SK-N-SH treated with all-trans-retinoic acid at 6 μM for 48 hours (cell line): Measurements from ENCODE around the gene PIK3CD.
"Not testable (repeated sequence)": the region's sequence is repeated elsewhere in the genome, so short reads cannot be mapped to it uniquely, and the experiment has no call there.

Experiments used
- ATAC-seq: fragments of 200-7000 bp; cut with Tn5 transposase; 3 replicates; pipeline ENCODE4 v1.9.1; 2020; ENCODE audit warnings: mild to moderate bottlenecking, moderate library complexity
- ARNTL ChIP-seq: fragments of 450-650 bp; formaldehyde crosslinking; IDR thresholded peaks from 2 replicates; pipeline ENCODE4 v1.5.0; 2020; ENCODE audit warnings: low read depth, mild to moderate bottlenecking, moderate library complexity, borderline replicate concordance
- BACH2 ChIP-seq: fragments of 250-450 bp; sonication (Bioruptor Pico); IDR thresholded peaks from 2 replicates; pipeline ENCODE4 v1.9.0; 2021; ENCODE audit warnings: mild to moderate bottlenecking, borderline replicate concordance
- CREB5 ChIP-seq: fragments of 250-450 bp; sonication (Bioruptor Pico); IDR thresholded peaks from 2 replicates; pipeline ENCODE4 v1.5.1; 2020; ENCODE audit warnings: low read depth, mild to moderate bottlenecking, moderate library complexity
- CSRNP3 ChIP-seq: fragments of 250-450 bp; sonication (Bioruptor Pico); IDR thresholded peaks from 2 replicates; pipeline ENCODE4 v1.5.1; 2021; ENCODE audit warnings: mild to moderate bottlenecking, moderate library complexity
- ESRRG ChIP-seq: fragments of 250-450 bp; sonication (Bioruptor Pico); IDR thresholded peaks from 2 replicates; pipeline ENCODE4 v1.6.1; 2021; ENCODE audit warnings: mild to moderate bottlenecking
- GLIS3 ChIP-seq: fragments of 250-450 bp; sonication (Bioruptor Pico); IDR thresholded peaks from 2 replicates; pipeline ENCODE4 v1.5.0; 2020; ENCODE audit warnings: mild to moderate bottlenecking, moderate library complexity
- ISL1 ChIP-seq: fragments of 250-450 bp; sonication (Bioruptor Pico); IDR thresholded peaks from 2 replicates; pipeline ENCODE4 v2.1.2; 2022; ENCODE audit warnings: mild to moderate bottlenecking, moderate library complexity
- OSR1 ChIP-seq: fragments of 250-450 bp; sonication (Bioruptor Pico); IDR thresholded peaks from 2 replicates; pipeline ENCODE4 v1.8.0; 2022; ENCODE audit warnings: moderate library complexity, mild to moderate bottlenecking, inconsistent platforms
- POU6F1 ChIP-seq: fragments of 250-450 bp; sonication (Bioruptor Pico); IDR thresholded peaks from 2 replicates; pipeline ENCODE4 v1.8.0; 2021; ENCODE audit warnings: low read depth, mild to moderate bottlenecking, moderate library complexity, borderline replicate concordance
- PPARA ChIP-seq: fragments of 250-450 bp; sonication (Bioruptor Pico); IDR thresholded peaks from 2 replicates; pipeline ENCODE4 v1.5.0; 2020; ENCODE audit warnings: mild to moderate bottlenecking, borderline replicate concordance
- RARB ChIP-seq: fragments of 250-450 bp; sonication (Bioruptor Pico); IDR thresholded peaks from 2 replicates; pipeline ENCODE4 v1.8.0; 2021; ENCODE audit warnings: mild to moderate bottlenecking, moderate library complexity
- TCF4 ChIP-seq: fragments of 250-450 bp; sonication (Bioruptor Pico); IDR thresholded peaks from 2 replicates; pipeline ENCODE4 v1.8.0; 2021; ENCODE audit warnings: mild to moderate bottlenecking, moderate library complexity, borderline replicate concordance
- TOX ChIP-seq: fragments of 250-450 bp; sonication (Bioruptor Pico); IDR thresholded peaks from 2 replicates; pipeline ENCODE4 v1.8.0; 2021; ENCODE audit warnings: mild to moderate bottlenecking, moderate library complexity, borderline replicate concordance
- TSHZ2 ChIP-seq: fragments of 250-450 bp; sonication (Bioruptor Pico); IDR thresholded peaks from 2 replicates; pipeline ENCODE4 v1.5.0; 2020; ENCODE audit warnings: mild to moderate bottlenecking, moderate library complexity
- ZNF565 ChIP-seq: fragments of 450-650 bp; formaldehyde crosslinking; conservative IDR thresholded peaks from 2 replicates; pipeline ENCODE4 v1.5.0; 2020; ENCODE audit warnings: low read depth, mild to moderate bottlenecking, moderate library complexity
- ZNF70 ChIP-seq: fragments of 450-650 bp; formaldehyde crosslinking; IDR thresholded peaks from 2 replicates; pipeline ENCODE4 v1.5.0; 2020; ENCODE audit warnings: mild to moderate bottlenecking, moderate library complexity
- ZNF8 ChIP-seq: fragments of 450-650 bp; formaldehyde crosslinking; IDR thresholded peaks from 2 replicates; pipeline ENCODE4 v1.5.0; 2020; ENCODE audit warnings: mild to moderate bottlenecking, moderate library complexity

Gene PIK3CD

GRCh38 chr1:9760824-9761223 lies 109.3 kb downstream of the PIK3CD start:
- no peak for ATAC-seq
- TF ChIP-seq CSRNP3 (CRISPR knock-in tag), result no peak
- no peak for TF ChIP-seq TSHZ2
- TF ChIP-seq ARNTL (CRISPR knock-in tag), result no peak
- no peak for TF ChIP-seq ESRRG (CRISPR knock-in tag)
- TF ChIP-seq OSR1, result no peak
- no peak for TF ChIP-seq ZNF70 (CRISPR knock-in tag)
- TF ChIP-seq CREB5 (CRISPR knock-in tag), result no peak
- no peak for TF ChIP-seq RARB (CRISPR knock-in tag)

GRCh38 chr1:9761855-9762254 lies 110.3 kb downstream of the PIK3CD start:
- TF ChIP-seq POU6F1 (CRISPR knock-in tag) (no peak), RARB (CRISPR knock-in tag) (no peak), OSR1 (no peak), ZNF8 (CRISPR knock-in tag) (no peak), TSHZ2 (no peak), GLIS3 (CRISPR knock-in tag) (no peak), ISL1 (no peak), CREB5 (CRISPR knock-in tag) (no peak), ESRRG (CRISPR knock-in tag) (no peak), BACH2 (CRISPR knock-in tag) (no peak), TCF4 (no peak), PPARA (CRISPR knock-in tag) (no peak), TOX (no peak), CSRNP3 (CRISPR knock-in tag) (no peak), ZNF565 (no peak)
- no peak for ATAC-seq

- not testable (repeated sequence) for ATAC-seq
Observed at GRCh38 chr1:9762446-9762845, 110.9 kb downstream of the PIK3CD start.
